Immature natural killer cell (primary cell): ENCODE measurements around the gene MPLKIP. TPM values are rescaled to one million over a fixed set of nuclear protein-coding genes. Genes with fewer than 3 reads are reported as not detected.
"Not testable (repeated sequence)": the region's sequence is repeated elsewhere in the genome, so short reads cannot be mapped to it uniquely, and the experiment has no call there.

ENCODE experiments used
- DNase-seq, 3 donors: peaks; one replicate each; pipeline ENCODE4 v3.0.0; 2022; ENCODE audit warnings: mixed read lengths in 1 of 3
- H3K27ac Mint-ChIP-seq, 6 donors: one replicate each; pipeline ENCODE4 v1.8.0; 2020; ENCODE audit warnings: mixed read lengths in 6 of 6, mild to moderate bottlenecking in 5 of 6, inconsistent platforms in 4 of 6, moderate library complexity in 3 of 6
- H3K27me3 Mint-ChIP-seq, 3 donors: one replicate each; pipeline ENCODE4 v1.8.0; 2020 to 2021; ENCODE audit warnings: low read depth in 3 of 3, mild to moderate bottlenecking in 3 of 3, mixed read lengths in 3 of 3, moderate library complexity in 3 of 3, inconsistent platforms in 1 of 3
- H3K36me3 Mint-ChIP-seq, 3 donors: one replicate each; pipeline ENCODE4 v1.8.0; 2020; ENCODE audit warnings: mixed read lengths in 3 of 3, inconsistent platforms in 2 of 3, mild to moderate bottlenecking in 2 of 3
- H3K4me1 Mint-ChIP-seq, 2 donors: one replicate each; pipeline ENCODE4 v1.8.0; 2020; ENCODE audit warnings: inconsistent platforms in 2 of 2, mild to moderate bottlenecking in 2 of 2, mixed read lengths in 2 of 2, moderate library complexity in 1 of 2
- H3K4me3 Mint-ChIP-seq, 5 donors: one replicate each; pipeline ENCODE4 v1.8.0; 2020; ENCODE audit warnings: mild to moderate bottlenecking in 5 of 5, mixed read lengths in 5 of 5, inconsistent platforms in 3 of 5, moderate library complexity in 3 of 5
- H3K9me3 Mint-ChIP-seq, 6 donors: one replicate each; pipeline ENCODE4 v1.8.0; 2020; ENCODE audit warnings: mild to moderate bottlenecking in 6 of 6, mixed read lengths in 6 of 6, inconsistent platforms in 4 of 6, moderate library complexity in 3 of 6
- polyA plus RNA-seq, 3 donors: library from polyadenylated mRNA; unstranded; fragments of 300-500 nt; fragmentation: Illumina TruSeq; gene quantifications; one replicate each; pipeline ENCODE4 v1.2.3, GENCODE V29; 2021

MPLKIP gene
- 10 to 100 TPM; 60.8 to 83.4 (median 65.0) TPM for polyA plus RNA-seq

DNA sequence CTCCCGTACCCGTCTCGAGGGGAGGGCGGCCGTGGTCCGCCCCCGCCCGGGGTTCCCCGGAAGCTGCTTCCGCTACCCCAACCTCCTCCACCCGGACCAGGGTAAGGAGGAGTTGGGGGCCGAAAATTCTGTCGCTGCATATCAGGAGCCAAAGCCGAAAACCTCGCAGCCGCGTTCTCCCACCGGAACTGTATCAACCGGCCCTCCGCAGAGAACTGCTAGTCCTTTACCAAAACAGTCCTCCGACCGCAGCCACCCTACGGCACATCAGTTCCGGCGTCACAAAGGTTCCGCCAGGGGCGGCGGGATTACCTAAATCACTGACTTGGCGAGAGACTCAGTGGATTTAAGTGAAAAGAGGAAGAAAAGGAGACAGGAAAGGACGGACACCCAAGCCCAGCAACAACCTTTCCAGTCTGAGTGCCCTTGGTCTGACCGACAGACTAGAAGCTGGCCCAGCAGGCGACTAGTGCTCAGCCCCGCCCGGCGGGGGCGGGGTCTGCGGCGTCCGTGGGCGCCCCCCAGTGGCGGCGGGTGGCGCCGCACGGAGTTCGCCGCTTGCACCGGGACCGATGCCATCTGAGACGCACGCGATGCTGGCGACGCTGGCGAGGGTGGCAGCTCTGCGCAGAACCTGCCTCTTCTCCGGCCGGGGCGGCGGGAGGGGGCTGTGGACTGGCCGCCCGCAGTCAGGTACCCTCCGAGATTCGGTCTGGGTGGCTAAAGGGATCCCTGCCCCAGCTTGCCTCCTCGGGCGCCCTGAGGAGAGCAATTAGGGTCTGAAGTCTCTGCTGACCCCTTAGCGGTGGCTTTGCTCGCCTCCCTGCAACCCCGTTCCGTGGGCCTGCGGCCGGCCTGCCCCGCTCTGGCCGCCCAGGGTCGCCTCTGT lies at the start of gene MPLKIP, which contains the start of gene SUGCT:
Gene MPLKIP (minus strand): TSS at position 195 of the 889 bp plus-strand sequence. CDS start 55 bp downstream, at position 140.
Gene SUGCT (plus strand): TSS at position 578 of the 889 bp plus-strand sequence.
- DNase-seq = peak; percentile 89 to 92 (median 92)
- Mint-ChIP-seq H3K4me3 (peak within 1 kb of the TSS; percentile 95 to 99 (median 97)), H3K36me3 (no peaks in the 10 kb centered on the region), H3K9me3 (peaks cover 0 to 2% (median 0%) of the 10 kb centered on the region in 6 donors), H3K4me1 (peaks cover 30 to 41% of the 10 kb centered on the region in 2 donors), H3K27ac (peak within 1 kb of the TSS; percentile 89 to 98 (median 94)), H3K27me3 (peaks cover 10 to 19% (median 19%) of the 10 kb centered on the region in 3 donors)

DNA sequence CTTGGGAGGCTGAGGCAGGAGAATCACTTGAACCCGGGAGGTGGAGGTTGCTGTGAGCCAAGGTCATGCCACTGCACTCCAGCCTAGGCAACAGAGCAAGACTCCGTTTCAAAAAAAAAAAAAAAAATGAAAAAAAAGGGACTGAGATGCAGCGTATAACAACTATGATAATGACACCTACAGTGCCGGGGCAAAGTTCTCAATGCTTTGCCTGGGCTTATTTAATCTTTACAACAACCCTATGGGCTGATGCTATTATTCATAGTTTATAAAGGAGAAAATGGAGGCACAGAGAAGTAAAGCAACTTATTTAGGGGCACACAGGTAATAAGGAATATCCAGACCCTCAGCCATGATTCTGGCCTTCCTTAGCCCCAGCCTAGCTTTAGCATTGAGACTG lies 48.0 kb upstream of the MPLKIP start:
- no peaks in the 10 kb centered on the region for H3K36me3 Mint-ChIP-seq
- H3K9me3 Mint-ChIP-seq = no peaks in the 10 kb centered on the region
- no peak overlapping the region for H3K4me3 Mint-ChIP-seq
- no peak for DNase-seq
- no peak overlapping the region for H3K27ac Mint-ChIP-seq
- no peaks in the 10 kb centered on the region for H3K4me1 Mint-ChIP-seq
- no peaks in the 10 kb centered on the region for H3K27me3 Mint-ChIP-seq

DNA sequence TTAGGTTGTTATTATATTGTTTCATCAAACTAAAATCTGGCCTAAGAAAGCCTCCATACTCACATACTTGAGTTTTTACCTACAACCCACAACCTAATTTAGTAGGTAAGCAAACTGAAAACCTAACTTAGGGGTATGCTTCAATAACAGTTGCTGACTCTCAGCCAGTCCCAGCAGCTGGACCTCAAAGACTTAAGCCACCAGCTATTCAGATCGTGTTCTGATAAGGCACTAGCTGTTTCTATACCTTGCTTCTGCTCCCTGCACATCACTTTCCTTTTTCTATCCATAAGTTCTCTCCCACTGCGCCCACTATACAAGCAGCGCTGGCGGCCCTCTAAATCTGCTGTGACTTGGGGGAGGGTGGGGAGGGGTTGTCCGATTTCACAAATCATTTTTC lies 42.6 kb upstream of the MPLKIP start:
- Mint-ChIP-seq H3K4me3 (no peak overlapping the region), H3K27ac (no peak overlapping the region), H3K27me3 (peaks cover 0 to 1% (median 0%) of the 10 kb centered on the region in 3 donors), H3K36me3 (no peaks in the 10 kb centered on the region), H3K9me3 (no peaks in the 10 kb centered on the region), H3K4me1 (no peaks in the 10 kb centered on the region)
- DNase-seq = no peak

DNA sequence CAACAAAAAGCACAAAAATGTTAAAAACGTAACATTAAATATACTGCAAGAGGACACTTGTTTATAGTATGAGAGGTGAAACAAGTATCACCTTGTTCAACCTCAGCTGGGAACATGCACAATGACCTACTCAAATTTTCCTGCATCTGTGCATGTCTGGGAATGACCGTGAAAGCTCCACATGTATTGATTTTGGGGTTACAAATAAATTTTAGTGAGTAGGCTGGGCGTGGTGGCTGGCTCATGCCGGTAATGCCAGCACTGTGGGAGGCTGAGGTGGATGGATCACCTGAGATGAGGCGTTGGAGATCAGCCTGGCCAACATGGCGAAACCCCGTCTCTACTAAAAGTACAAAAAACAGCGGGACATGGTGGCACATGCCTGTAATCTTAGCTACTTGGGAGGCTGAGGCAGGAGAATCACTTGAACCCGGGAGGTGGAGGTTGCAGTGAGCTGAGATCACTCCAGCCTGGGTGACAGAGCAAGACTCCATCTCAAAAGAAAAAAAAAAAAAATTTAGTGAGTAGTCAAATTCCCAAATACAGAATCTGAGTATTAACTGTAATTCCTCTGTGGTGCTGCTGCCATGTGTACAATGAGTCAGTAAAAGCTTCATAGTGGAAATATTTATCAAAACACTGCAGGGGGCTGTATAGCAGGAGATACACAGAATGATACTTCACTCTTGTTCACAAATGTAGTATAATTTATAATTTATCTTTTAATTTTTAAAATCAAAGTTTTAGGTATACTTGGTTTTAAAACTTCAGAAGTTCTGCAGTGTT lies 41.5 kb upstream of the MPLKIP start:
- H3K36me3 Mint-ChIP-seq = no peaks in the 10 kb centered on the region
- no peaks in the 10 kb centered on the region for H3K4me1 Mint-ChIP-seq
- DNase-seq = no peak
- H3K9me3 Mint-ChIP-seq = no peaks in the 10 kb centered on the region
- peaks cover 0 to 1% (median 0%) of the 10 kb centered on the region in 3 donors for H3K27me3 Mint-ChIP-seq
- H3K27ac Mint-ChIP-seq = no peak overlapping the region
- H3K4me3 Mint-ChIP-seq = no peak overlapping the region

DNA sequence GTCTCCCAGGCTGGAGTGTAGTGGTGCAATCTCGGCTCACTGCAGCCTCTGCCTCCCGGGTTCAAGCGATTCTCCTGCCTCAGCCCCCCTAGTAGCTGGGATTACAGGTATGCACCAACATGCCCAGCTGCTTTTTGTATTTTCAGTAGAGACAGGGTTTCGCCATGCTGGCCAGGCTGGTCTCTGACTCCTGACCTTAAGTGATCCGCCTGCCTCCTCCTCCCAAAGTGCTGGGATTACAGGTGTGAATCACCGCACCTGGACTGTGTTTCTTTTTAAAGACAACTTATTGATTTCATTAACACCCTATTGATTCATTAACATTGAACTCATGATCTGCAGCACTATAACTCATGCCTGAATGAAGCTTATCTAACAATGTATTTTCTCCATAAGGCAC lies 40.8 kb upstream of the MPLKIP start:
- H3K27ac Mint-ChIP-seq, DNase-seq, H3K4me1 Mint-ChIP-seq, H3K27me3 Mint-ChIP-seq, H3K4me3 Mint-ChIP-seq, H3K9me3 Mint-ChIP-seq, H3K36me3 Mint-ChIP-seq: not testable (repeated sequence)

DNA sequence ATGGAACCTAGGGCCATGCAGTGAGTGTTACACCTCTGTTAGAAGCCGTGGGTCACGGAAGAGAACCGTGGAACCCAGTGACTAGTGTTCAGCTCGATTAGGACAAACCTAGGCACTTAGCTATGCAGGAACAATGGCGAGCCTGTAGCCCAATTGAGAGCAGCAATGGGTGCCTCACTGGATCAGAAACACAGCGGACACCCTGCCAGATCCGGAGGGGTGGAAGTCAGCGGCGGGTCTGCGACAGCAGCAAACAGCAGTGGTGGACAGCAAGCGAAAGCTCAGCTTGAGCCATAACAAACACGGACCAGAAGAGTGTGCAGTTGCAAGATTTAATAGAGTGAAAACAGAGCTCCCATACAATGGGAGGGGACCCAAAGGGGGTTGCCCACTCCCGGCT lies 38.7 kb upstream of the MPLKIP start:
- not testable (repeated sequence) for H3K4me3 Mint-ChIP-seq, H3K27me3 Mint-ChIP-seq, DNase-seq, H3K9me3 Mint-ChIP-seq, H3K4me1 Mint-ChIP-seq, H3K36me3 Mint-ChIP-seq, H3K27ac Mint-ChIP-seq

DNA sequence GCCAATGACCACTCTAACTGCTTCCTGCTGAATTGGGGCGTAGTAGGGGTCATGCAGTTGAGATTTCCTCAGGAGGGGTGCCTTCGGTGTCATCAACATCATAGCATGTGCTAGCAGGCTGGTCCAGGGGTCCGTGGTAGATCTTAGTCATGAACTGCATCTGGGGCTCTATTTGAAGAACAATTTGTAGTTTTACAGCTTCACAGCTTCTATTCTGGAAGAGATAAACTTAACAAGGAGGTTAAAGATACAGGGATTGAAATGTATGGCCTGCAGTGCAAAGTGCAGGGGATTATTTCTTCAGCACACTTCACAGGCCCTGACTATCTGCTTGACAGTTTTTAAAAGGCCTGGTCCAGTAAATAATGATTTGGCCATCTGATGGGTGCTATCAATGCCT lies 33.8 kb upstream of the MPLKIP start:
- not testable (repeated sequence) for H3K27me3 Mint-ChIP-seq, H3K4me3 Mint-ChIP-seq, H3K9me3 Mint-ChIP-seq, H3K27ac Mint-ChIP-seq, DNase-seq, H3K36me3 Mint-ChIP-seq, H3K4me1 Mint-ChIP-seq

DNA sequence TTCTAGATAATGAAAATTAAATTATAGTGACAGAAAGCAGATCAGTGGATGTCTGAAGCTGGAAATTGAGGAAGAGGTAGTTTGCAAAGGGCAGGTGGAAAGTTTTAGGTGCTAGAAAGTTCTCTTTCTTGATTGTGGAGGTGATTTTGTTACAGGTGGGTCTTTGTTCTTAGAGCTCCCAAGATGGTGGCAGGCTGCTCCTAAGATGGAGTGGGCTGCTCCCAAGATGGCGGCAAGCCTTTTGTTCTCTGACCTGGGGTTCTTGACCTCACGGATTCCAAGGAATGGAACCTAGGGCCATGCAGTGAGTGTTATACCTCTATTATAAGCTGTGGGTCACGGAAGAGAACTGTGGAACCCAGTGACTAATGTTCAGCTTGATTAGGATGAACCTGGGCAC lies 32.9 kb upstream of the MPLKIP start:
- Mint-ChIP-seq H3K27me3 (peaks cover 2 to 10% (median 2%) of the 10 kb centered on the region in 3 donors), H3K36me3 (no peaks in the 10 kb centered on the region), H3K4me1 (no peaks in the 10 kb centered on the region), H3K4me3 (no peak overlapping the region), H3K9me3 (no peaks in the 10 kb centered on the region), H3K27ac (no peak overlapping the region)
- DNase-seq = no peak

DNA sequence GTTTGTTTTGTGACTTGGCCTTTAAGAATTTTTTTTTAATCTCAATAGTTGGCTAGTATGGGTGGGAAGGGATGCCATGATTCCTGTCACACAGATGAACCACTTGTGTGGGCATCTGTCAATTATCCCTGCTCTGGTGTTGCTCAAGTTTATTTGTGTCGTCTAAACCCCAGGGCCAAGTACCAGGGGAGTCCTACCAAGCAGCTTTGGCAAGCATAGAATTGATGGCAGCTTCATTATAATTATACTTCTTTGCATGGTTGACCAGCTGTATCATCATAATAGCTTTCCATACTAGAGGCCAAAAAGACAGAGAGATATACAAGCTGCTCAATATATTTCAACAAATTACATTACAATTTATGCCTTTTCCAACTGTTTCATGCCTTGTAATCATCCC lies 30.8 kb upstream of the MPLKIP start:
- DNase-seq = no peak
- no peak overlapping the region for H3K4me3 Mint-ChIP-seq
- peaks cover 2 to 10% (median 2%) of the 10 kb centered on the region in 3 donors for H3K27me3 Mint-ChIP-seq
- no peaks in the 10 kb centered on the region for H3K36me3 Mint-ChIP-seq
- H3K9me3 Mint-ChIP-seq = no peaks in the 10 kb centered on the region
- H3K4me1 Mint-ChIP-seq = no peaks in the 10 kb centered on the region
- no peak overlapping the region for H3K27ac Mint-ChIP-seq

DNA sequence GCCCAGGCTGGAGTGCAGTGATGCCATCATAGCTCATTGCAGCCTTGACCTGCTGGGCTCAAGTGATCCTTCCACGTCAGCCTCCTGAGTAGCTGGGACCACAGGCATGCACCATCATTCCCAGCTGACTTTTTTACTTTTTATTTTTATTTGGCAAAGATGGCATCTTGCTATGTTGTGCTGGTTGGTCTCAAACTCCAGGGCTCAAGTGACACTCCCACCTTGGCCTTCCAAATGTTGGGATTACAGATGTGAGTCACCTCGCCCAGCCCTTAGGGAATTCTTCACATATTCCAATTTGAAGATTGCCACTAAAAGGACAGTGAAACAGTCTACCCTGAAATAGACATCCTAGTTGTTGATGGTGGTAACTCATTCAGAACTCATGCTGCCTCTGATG lies 28.1 kb upstream of the MPLKIP start:
- no peak overlapping the region for H3K4me3 Mint-ChIP-seq

DNA sequence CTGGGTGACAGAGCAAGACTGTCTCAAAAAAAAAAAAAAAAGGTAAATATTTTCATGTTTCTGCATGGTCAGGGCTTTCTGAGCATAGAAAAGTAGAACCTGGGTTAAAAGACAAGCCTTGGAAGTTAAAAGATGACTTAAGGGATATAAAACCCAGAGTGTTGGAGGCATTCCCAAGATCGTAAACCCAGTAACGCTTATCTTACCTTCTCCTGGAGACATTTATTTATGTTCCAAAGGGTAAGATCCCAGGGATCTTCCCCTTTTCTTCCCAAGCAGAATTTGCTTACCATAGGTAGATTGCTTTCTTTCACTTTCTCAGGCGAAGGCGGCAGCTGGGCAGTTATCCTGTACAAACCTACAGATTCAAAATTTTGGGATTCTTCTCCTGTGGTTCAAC lies 22.6 kb upstream of the MPLKIP start:
- Mint-ChIP-seq H3K27me3 (no peaks in the 10 kb centered on the region), H3K4me1 (no peaks in the 10 kb centered on the region), H3K27ac (no peak overlapping the region), H3K4me3 (no peak overlapping the region), H3K36me3 (no peaks in the 10 kb centered on the region), H3K9me3 (no peaks in the 10 kb centered on the region)
- no peak for DNase-seq

More for the DNA sequence above, 28.1 kb upstream of the MPLKIP start:
- no peak for DNase-seq
- H3K27ac Mint-ChIP-seq = no peak overlapping the region
- no peaks in the 10 kb centered on the region for H3K4me1 Mint-ChIP-seq
- H3K36me3 Mint-ChIP-seq = no peaks in the 10 kb centered on the region
- peaks cover 0 to 10% (median 2%) of the 10 kb centered on the region in 3 donors for H3K27me3 Mint-ChIP-seq
- no peaks in the 10 kb centered on the region for H3K9me3 Mint-ChIP-seq

DNA sequence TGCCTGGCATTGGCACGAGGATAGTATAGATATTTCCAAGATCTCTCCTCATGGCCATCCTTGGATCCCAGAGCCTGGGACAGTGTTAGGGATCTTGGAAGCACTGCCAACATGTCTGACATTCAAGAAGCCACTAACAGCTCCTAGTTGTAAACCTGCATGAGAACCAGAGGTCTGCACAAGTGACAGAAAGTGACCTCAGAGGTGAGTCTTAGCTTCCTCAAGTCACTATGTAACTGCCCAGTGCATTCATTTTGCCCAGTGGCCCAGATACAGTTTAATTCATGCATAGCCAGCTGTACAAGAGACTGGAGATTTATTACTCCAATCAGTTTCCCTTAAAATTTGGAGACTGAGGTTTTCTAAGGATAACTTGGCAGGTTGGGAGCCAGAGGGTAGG lies 17.1 kb upstream of the MPLKIP start:
- no peaks in the 10 kb centered on the region for H3K36me3 Mint-ChIP-seq
- H3K27me3 Mint-ChIP-seq = peaks cover 0 to 9% (median 6%) of the 10 kb centered on the region in 3 donors
- no peak overlapping the region for H3K4me3 Mint-ChIP-seq
- no peak overlapping the region for H3K27ac Mint-ChIP-seq
- no peaks in the 10 kb centered on the region for H3K4me1 Mint-ChIP-seq
- DNase-seq = no peak
- H3K9me3 Mint-ChIP-seq = no peaks in the 10 kb centered on the region

DNA sequence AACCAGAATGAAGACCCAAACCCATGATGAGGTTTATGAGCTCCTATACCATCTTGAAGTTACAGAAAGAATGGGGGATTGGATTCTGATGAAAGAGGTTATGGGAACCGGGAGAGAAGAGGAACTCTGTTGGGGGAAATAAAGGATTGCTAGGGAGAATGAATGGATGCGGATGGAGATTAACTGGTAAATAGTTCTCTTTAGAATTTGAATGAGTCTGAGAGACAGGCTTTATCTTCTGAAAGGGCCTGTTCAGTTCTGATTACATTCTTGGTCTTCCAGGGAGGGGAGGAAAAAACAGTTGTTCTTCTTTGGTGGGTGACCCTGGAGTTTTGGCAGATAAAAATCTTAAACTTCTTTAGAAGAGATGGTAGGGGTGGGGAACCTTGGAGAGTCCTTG lies 14.2 kb upstream of the MPLKIP start:
- Mint-ChIP-seq H3K9me3 (no peaks in the 10 kb centered on the region), H3K4me1 (no peaks in the 10 kb centered on the region), H3K36me3 (no peaks in the 10 kb centered on the region), H3K27ac (no peak overlapping the region), H3K4me3 (no peak overlapping the region), H3K27me3 (peaks cover 5 to 9% (median 8%) of the 10 kb centered on the region in 3 donors)
- no peak for DNase-seq

DNA sequence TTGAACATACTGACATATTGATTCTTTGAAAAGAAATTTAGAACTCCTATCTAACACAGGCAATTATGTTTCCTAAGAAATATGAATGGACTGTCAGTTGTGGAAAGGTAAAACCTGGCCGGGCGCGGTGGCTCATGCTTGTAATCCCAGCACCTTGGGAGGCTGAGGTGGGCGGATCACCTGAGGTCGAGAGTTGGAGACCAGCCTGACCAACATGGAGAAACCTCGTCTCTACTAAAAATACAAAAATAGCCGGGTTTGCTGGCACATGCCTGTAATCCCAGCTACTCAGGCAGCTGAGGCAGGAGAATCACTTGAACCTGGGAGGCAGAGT lies 13.8 kb upstream of the MPLKIP start:
- not testable (repeated sequence) for H3K9me3 Mint-ChIP-seq, DNase-seq, H3K27me3 Mint-ChIP-seq, H3K4me3 Mint-ChIP-seq, H3K27ac Mint-ChIP-seq, H3K36me3 Mint-ChIP-seq, H3K4me1 Mint-ChIP-seq
